B cell (primary cell): ENCODE data around the gene SLIT3.

Source experiments
- CTCF ChIP-seq: fragments of 200-600 bp; IDR thresholded peaks from one replicate; pipeline ENCODE4 v1.8.0; 2022; ENCODE audit warnings: antibody characterized with exemption, mild to moderate bottlenecking
- EZH2 ChIP-seq: IDR thresholded peaks from 2 replicates; pipeline ENCODE4 v1.6.1; 2012; ENCODE audit warnings: borderline replicate concordance, low read depth, mild to moderate bottlenecking, moderate library complexity, low read length; ENCODE audit not compliant: insufficient read depth, poor library complexity, severe bottlenecking

- TF ChIP-seq CTCF = no peak
- TF ChIP-seq EZH2 = no peak
Measured at GRCh38 chr5:168865968-168866367, 435.0 kb downstream of the SLIT3 start.
